ENCODE data around the gene CRHBP.

DNA sequence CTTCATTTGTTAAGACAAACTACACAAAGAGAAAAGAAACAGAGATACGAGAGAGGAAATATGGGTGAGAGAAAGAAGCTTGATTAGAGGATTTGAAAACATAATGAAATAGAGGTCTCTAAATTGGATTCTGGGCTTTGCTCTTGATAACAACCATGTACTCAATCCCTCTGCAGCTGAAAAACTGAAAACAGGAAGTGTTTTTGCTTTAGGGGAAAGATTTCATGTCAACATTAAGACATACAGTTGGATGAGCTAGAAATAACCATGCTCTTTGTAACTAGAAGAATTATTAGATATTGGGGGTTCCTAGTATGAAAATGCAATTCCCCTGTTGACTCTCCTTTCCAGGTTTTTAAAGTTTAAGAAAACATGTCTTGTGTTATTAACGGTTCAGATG lies 21.9 kb downstream of the CRHBP start:
- TF ChIP-seq, protein P1, sequence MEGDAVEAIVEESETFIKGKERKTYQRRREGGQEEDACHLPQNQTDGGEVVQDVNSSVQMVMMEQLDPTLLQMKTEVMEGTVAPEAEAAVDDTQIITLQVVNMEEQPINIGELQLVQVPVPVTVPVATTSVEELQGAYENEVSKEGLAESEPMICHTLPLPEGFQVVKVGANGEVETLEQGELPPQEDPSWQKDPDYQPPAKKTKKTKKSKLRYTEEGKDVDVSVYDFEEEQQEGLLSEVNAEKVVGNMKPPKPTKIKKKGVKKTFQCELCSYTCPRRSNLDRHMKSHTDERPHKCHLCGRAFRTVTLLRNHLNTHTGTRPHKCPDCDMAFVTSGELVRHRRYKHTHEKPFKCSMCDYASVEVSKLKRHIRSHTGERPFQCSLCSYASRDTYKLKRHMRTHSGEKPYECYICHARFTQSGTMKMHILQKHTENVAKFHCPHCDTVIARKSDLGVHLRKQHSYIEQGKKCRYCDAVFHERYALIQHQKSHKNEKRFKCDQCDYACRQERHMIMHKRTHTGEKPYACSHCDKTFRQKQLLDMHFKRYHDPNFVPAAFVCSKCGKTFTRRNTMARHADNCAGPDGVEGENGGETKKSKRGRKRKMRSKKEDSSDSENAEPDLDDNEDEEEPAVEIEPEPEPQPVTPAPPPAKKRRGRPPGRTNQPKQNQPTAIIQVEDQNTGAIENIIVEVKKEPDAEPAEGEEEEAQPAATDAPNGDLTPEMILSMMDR (conservative IDR thresholded peaks at IDR 0.05 in 1 of 2, IDR thresholded peaks at IDR 0.05 in 1 of 2; ENCODE audit: low read depth in 1 of 2, low read length in 2 of 2) = no peak
- TF ChIP-seq EZH2 (IDR thresholded peaks at IDR 0.05; ENCODE audit: low read length, missing control alignments) = no peak
